RWPE1 (cell line): Measurements from ENCODE around the gene MOCOS.

Source experiments
- CTCF ChIA-PET: fragments of 350-600 bp; sonication (Branson Sonifier 250); formaldehyde crosslinking; extraction: SDS; loops from one replicate; lab custom pipeline; 2021; lab: Yijun Ruan, JAX
- POLR2A ChIA-PET: fragments of 400-600 bp; formaldehyde crosslinking; extraction: SDS; loops from one replicate; lab custom pipeline; 2020; ENCODE audit warnings: antibody characterized with exemption; ENCODE audit not compliant: low non-redundant PET; lab: Yijun Ruan, JAX
- DNase-seq: peaks from one replicate; pipeline ENCODE4 v3.0.0; 2012; ENCODE audit warnings: low spot score
- H3K27ac ChIP-seq: fragments of 450-650 bp; 2 replicates; pipeline ENCODE4 v1.5.1; 2017
- TF ChIP-seq, protein P1 (sequence below): fragments of 450-650 bp; conservative IDR thresholded peaks from 2 replicates; pipeline ENCODE4 v1.5.1; 2017; ENCODE audit warnings: low read depth, mild to moderate bottlenecking

MOCOS gene

GRCh38 chr18:36308711-36309435 lies 121.6 kb downstream of the MOCOS start:
- DNase-seq: no peak
- ChIA-PET POLR2A (interaction anchor here (0.9 kb wide), 1 partner anchor 11 kb away, joined by 3 read pairs; no protein-coding TSS in a partner anchor), CTCF (no interaction called here)
- TF ChIP-seq, protein P1, sequence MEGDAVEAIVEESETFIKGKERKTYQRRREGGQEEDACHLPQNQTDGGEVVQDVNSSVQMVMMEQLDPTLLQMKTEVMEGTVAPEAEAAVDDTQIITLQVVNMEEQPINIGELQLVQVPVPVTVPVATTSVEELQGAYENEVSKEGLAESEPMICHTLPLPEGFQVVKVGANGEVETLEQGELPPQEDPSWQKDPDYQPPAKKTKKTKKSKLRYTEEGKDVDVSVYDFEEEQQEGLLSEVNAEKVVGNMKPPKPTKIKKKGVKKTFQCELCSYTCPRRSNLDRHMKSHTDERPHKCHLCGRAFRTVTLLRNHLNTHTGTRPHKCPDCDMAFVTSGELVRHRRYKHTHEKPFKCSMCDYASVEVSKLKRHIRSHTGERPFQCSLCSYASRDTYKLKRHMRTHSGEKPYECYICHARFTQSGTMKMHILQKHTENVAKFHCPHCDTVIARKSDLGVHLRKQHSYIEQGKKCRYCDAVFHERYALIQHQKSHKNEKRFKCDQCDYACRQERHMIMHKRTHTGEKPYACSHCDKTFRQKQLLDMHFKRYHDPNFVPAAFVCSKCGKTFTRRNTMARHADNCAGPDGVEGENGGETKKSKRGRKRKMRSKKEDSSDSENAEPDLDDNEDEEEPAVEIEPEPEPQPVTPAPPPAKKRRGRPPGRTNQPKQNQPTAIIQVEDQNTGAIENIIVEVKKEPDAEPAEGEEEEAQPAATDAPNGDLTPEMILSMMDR: no peak
- H3K27ac ChIP-seq: peak overlapping the region; percentile 96

GRCh38 chr18:36309436-36310391 lies 122.4 kb downstream of the MOCOS start:
- peak; percentile 79 for DNase-seq

DNA sequence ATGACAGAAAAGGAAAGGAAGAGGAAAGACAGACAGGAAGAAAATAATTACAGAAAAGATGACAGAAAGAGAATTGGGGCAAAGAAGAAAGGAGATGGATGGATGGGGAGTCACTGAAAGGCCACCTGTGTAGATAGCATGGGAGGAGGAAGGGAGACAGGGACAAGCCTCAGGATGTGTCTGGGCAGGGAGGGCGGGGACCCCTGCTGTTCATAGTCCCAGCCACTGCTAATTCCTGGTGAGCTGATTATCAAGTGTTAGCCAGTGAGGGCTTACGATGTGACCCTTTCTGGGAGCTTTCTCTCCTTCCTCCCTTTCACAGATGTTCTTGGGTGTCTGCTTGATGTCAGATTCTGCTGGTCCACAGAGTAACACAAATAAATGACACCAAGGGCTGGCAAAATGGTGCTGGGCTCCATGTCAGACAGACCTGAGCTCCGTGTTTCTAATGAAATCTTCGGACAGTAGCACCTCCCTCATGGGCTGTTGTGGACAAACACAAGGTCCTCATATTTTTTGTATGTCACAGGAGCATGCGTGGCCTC lies 123.8 kb downstream of the MOCOS start:
- H3K27ac ChIP-seq: peak overlapping the region; percentile 96
- no peak for DNase-seq
- TF ChIP-seq, protein P1: no peak
- CTCF ChIA-PET: no interaction called here
- POLR2A ChIA-PET: no interaction called here

More at GRCh38 chr18:36309436-36310391, 122.4 kb downstream of the MOCOS start:
- peak overlapping the region; percentile 96 for H3K27ac ChIP-seq
- ChIA-PET CTCF (no interaction called here), POLR2A (interaction anchor here (0.9 kb wide), 1 partner anchor 12 kb away, joined by 3 read pairs; no protein-coding TSS in a partner anchor)
- TF ChIP-seq, protein P1: no peak

DNA sequence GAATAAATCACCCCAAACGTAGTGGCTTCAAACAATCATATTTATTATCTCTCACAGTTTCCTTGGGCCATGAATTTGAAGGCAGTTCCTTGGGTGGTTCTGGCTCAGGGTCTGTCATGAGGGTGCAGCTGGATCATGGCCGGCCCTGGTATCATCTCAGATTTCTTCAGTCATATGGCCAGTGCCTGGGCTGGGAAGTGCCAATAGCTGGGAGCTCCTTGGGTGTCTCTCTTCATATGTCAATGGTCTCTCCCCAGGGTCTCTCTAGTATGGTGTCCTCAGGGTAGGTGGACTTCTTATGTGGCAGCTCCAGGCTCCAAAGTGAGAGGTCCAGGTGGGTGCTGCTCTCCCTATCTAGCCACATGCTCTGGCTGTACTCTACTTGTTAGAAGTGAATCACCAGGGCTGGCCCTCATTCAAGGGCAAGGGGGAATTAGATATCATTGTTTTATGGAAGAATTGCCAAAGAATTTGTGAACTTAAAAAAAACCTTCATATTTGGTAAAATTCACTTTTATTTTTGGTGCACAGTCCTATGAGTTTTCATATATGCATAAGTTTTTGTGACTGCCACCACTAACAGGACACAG lies 125.6 kb downstream of the MOCOS start:
- POLR2A ChIA-PET: no interaction called here
- DNase-seq: no peak
- CTCF ChIA-PET: no interaction called here
- no peak overlapping the region for H3K27ac ChIP-seq
- TF ChIP-seq, protein P1: no peak

- ChIA-PET POLR2A (no interaction called here), CTCF (interaction anchor here (0.6 to 0.9 kb wide), 2 partner anchors 98 to 106 kb away, joined by 3 read pairs; no protein-coding TSS in a partner anchor)
- H3K27ac ChIP-seq: peak overlapping the region; percentile 32; the same call in 1 of the 2 replicates
- TF ChIP-seq, protein P1: no peak
- DNase-seq: no peak
Measured at GRCh38 chr18:36314098-36314497, 126.8 kb downstream of the MOCOS start.
